ENCODE measurements around the gene CAPN14. TPM values are rescaled to one million over a fixed set of nuclear protein-coding genes. Genes with fewer than 3 reads are reported as not detected.

CAPN14 gene
- total RNA-seq, 1 experiment from 2014 or later: not detected

- Histone ChIP-seq H3K9me2 (replicated peaks; ENCODE audit: low read length) (no peaks in the 10 kb centered on the region), H2AFZ (ENCODE audit: low read length) (no peak overlapping the region), H3K9ac (ENCODE audit: low read length) (no peak overlapping the region), H4K20me1 (ENCODE audit: low read length) (no peaks in the 10 kb centered on the region), H3K9me3 (ENCODE audit: low read length) (no peaks in the 10 kb centered on the region), H3K4me2 (ENCODE audit: low read length) (no peak overlapping the region), H3F3A (ENCODE audit: low read length, unreplicated experiment) (no peaks in the 10 kb centered on the region), H3K27ac (ENCODE audit: low read length) (no peak overlapping the region), H3K27me3 (ENCODE audit: low read length) (peaks cover 19% of the 10 kb centered on the region), H3K4me1 (ENCODE audit: insufficient read depth, low read length) (no peaks in the 10 kb centered on the region), H3K4me3 (ENCODE audit: low read length) (no peak overlapping the region), H3K79me2 (ENCODE audit: low read length) (no peaks in the 10 kb centered on the region), H3K36me3 (ENCODE audit: low read depth, low read length) (no peaks in the 10 kb centered on the region)
- no TSS peak for BruUV-seq (replicated peaks)
- DNase-seq: no peak
- TF ChIP-seq EZH2 (IDR thresholded peaks at IDR 0.05; ENCODE audit: low read length, unreplicated experiment): no peak
- no peak for TF ChIP-seq EZH2phosphoT487 (IDR thresholded peaks at IDR 0.05; ENCODE audit: borderline replicate concordance, low read length)
- no peak for TF ChIP-seq CTCF (conservative IDR thresholded peaks at IDR 0.05; ENCODE audit: low read depth, low read length)
- POLR2A ChIA-PET (ENCODE audit: unreplicated experiment): no interaction called here
- intact Hi-C loops (cut with micrococcal nuclease): no loop called here
- CTCF ChIA-PET: no interaction called here
- ATAC-seq: no peak
These were observed 50.4 kb downstream of the CAPN14 start for GRCh38 chr2:31166925-31167324.

- no peaks in the 10 kb centered on the region for H3K9me3 ChIP-seq (ENCODE audit: low read length)
- no peaks in the 10 kb centered on the region for H3K9me2 ChIP-seq (replicated peaks; ENCODE audit: low read length)
- ChIA-PET POLR2A (ENCODE audit: unreplicated experiment) (no interaction called here), CTCF (no interaction called here)
- DNase-seq (no peak), ATAC-seq (no peak)
- no peaks in the 10 kb centered on the region for H3F3A ChIP-seq (ENCODE audit: low read length, unreplicated experiment)
- H3K27ac ChIP-seq (ENCODE audit: low read length): no peak overlapping the region
- H2AFZ ChIP-seq (ENCODE audit: low read length): no peak overlapping the region
- H3K4me3 ChIP-seq (ENCODE audit: low read length): no peak overlapping the region
- TF ChIP-seq CTCF (conservative IDR thresholded peaks at IDR 0.05; ENCODE audit: low read depth, low read length) (no peak), EZH2phosphoT487 (IDR thresholded peaks at IDR 0.05; ENCODE audit: borderline replicate concordance, low read length) (no peak), EZH2 (IDR thresholded peaks at IDR 0.05; ENCODE audit: low read length, unreplicated experiment) (no peak)
- no TSS peak for BruUV-seq (replicated peaks)
- H4K20me1 ChIP-seq (ENCODE audit: low read length): no peaks in the 10 kb centered on the region
- no peaks in the 10 kb centered on the region for H3K4me1 ChIP-seq (ENCODE audit: insufficient read depth, low read length)
- H3K36me3 ChIP-seq (ENCODE audit: low read depth, low read length): no peaks in the 10 kb centered on the region
- H3K27me3 ChIP-seq (ENCODE audit: low read length): peaks cover 40% of the 10 kb centered on the region
- no peak overlapping the region for H3K9ac ChIP-seq (ENCODE audit: low read length)
- intact Hi-C loops (cut with micrococcal nuclease): no loop called here
- H3K4me2 ChIP-seq (ENCODE audit: low read length): no peak overlapping the region
- H3K79me2 ChIP-seq (ENCODE audit: low read length): no peaks in the 10 kb centered on the region
These were observed 54.2 kb downstream of the CAPN14 start for GRCh38 chr2:31163011-31163539.

- Histone ChIP-seq H2AFZ (ENCODE audit: low read length) (no peak overlapping the region), H3K9ac (ENCODE audit: low read length) (no peak overlapping the region), H3K4me3 (ENCODE audit: low read length) (no peak overlapping the region), H3K27ac (ENCODE audit: low read length) (no peak overlapping the region), H4K20me1 (ENCODE audit: low read length) (no peaks in the 10 kb centered on the region), H3K4me1 (ENCODE audit: insufficient read depth, low read length) (no peaks in the 10 kb centered on the region), H3K9me3 (ENCODE audit: low read length) (no peaks in the 10 kb centered on the region), H3K27me3 (ENCODE audit: low read length) (peaks cover 48% of the 10 kb centered on the region), H3K4me2 (ENCODE audit: low read length) (no peak overlapping the region), H3K36me3 (ENCODE audit: low read depth, low read length) (no peaks in the 10 kb centered on the region), H3K79me2 (ENCODE audit: low read length) (no peaks in the 10 kb centered on the region), H3F3A (ENCODE audit: low read length, unreplicated experiment) (no peaks in the 10 kb centered on the region), H3K9me2 (replicated peaks; ENCODE audit: low read length) (no peaks in the 10 kb centered on the region)
- CTCF ChIA-PET: interaction anchor here (1.1 kb wide), 1 partner anchor 450 kb away, joined by 3 read pairs; no protein-coding TSS in a partner anchor
- TF ChIP-seq EZH2 (IDR thresholded peaks at IDR 0.05; ENCODE audit: low read length, unreplicated experiment): no peak
- no peak for TF ChIP-seq EZH2phosphoT487 (IDR thresholded peaks at IDR 0.05; ENCODE audit: borderline replicate concordance, low read length)
- TF ChIP-seq CTCF (conservative IDR thresholded peaks at IDR 0.05; ENCODE audit: low read depth, low read length): no peak
- no TSS peak for BruUV-seq (replicated peaks)
- DNase-seq (no peak), ATAC-seq (no peak)
- POLR2A ChIA-PET (ENCODE audit: unreplicated experiment): no interaction called here
- intact Hi-C loops (cut with micrococcal nuclease): no loop called here
These were observed 55.7 kb downstream of the CAPN14 start for GRCh38 chr2:31161637-31162036.

Data from PC-3 (cell line).